Adrenal gland (tissue), 12 donors: Measurements from ENCODE around the gene LBP. TPM values are rescaled to one million over a fixed set of nuclear protein-coding genes. Genes with fewer than 3 reads are reported as not detected.

Source experiments
- DNase-seq, 7 donors: peaks; one replicate each; pipeline ENCODE4 v3.0.0-alpha.2; 2019 to 2020
- H3K27ac ChIP-seq, 5 donors: fragments of 200-600 bp; sonication (generic) in 4 of 5; 1 replicate in 3 of 5; 2 replicates in 2 of 5; pipeline versions ENCODE4 v1.5.1 to v1.8.0; 2016 to 2020; ENCODE audit warnings: mild to moderate bottlenecking in 1 of 5
- H3K27me3 ChIP-seq: fragments of 200-600 bp; 2 replicates; pipeline ENCODE4 v1.8.0; 2021
- H3K36me3 ChIP-seq, 2 donors: fragments of 200-600 bp; replicated peaks in 1 of 2; 1 replicate in 1 of 2; 2 replicates in 1 of 2; pipeline versions ENCODE4 v1.5.1 to v1.8.0; 2018 to 2022
- H3K4me1 ChIP-seq, 2 donors: fragments of 200-600 bp; replicated peaks in 1 of 2; 1 replicate in 1 of 2; 2 replicates in 1 of 2; pipeline versions ENCODE4 v1.5.1 to v1.8.0; 2018 to 2021
- H3K4me3 ChIP-seq, 4 donors: fragments of 200-600 bp; sonication (generic) in 3 of 4; one replicate each; pipeline ENCODE4 v1.5.1; 2016 to 2018
- H3K9me3 ChIP-seq, 3 donors: fragments of 200-600 bp; sonication (generic) in 1 of 3; replicated peaks in 1 of 3; 1 replicate in 2 of 3; 2 replicates in 1 of 3; pipeline versions ENCODE4 v1.5.1 to v1.8.0; 2016 to 2021
- POLR2A ChIP-seq, 2 donors: fragments of 450-650 bp; IDR thresholded peaks; one replicate each; pipeline ENCODE4 v1.6.1; 2017; ENCODE audit warnings: antibody characterized with exemption in 2 of 2, mild to moderate bottlenecking in 2 of 2, moderate library complexity in 1 of 2
- WGBS, 4 donors: extraction: QIAGEN DNeasy Blood & Tissue Kit in 2 of 4; methylation state at CpG; one replicate each; pipeline versions ENCODE4 v1.1.5 to v1.1.7; 2013 to 2017; 5-methylcytosine and 5-hydroxymethylcytosine counted together
- intact Hi-C, 2 donors: fragments of 100-400 bp; cut with DNase I; formaldehyde crosslinking; loops; one replicate each; pipeline versions ENCODE4 v1.14.1 to v1.15.0; 2022 to 2023
- polyA plus RNA-seq, 3 donors: library from polyadenylated mRNA; stranded (reverse); fragments of 200-250 nt in 2 of 3; fragments of 350-450 nt in 1 of 3; fragmentation: Illumina TruSeq in 1 of 3; extraction: RNeasy Lipid Tissue Mini Kit (QIAGEN cat#74804) in 1 of 3; gene quantifications; one replicate each; pipeline ENCODE4 v1.2.3, GENCODE V29; 2013 to 2014
- total RNA-seq, 9 donors: library from RNA; depleted of rRNA in 4 of 9; stranded (reverse); fragments of >200 nt in 4 of 9; fragments of 120-200 nt in 1 of 9; fragmentation: NEBNext Ultra II Directional in 1 of 9; extraction: Animal tissue kit (Norgen Biotek cat#: 25700) in 1 of 9; gene quantifications; one replicate each; pipeline versions ENCODE4 v1.1.0 to v1.2.4, GENCODE V29; 2013 to 2023
- TF ChIP-seq, protein P1 (sequence below), 6 experiments: fragments of 450-650 bp in 4 of 6; fragments of 200-600 bp in 2 of 6; sonication (generic) in 1 of 6; IDR thresholded peaks; 1 replicate in 5 of 6; 2 replicates in 1 of 6; pipeline versions ENCODE4 v1.5.1 to v1.8.0; 2016 to 2021; ENCODE audit warnings: antibody characterized with exemption in 6 of 6, mild to moderate bottlenecking in 2 of 6, moderate library complexity in 1 of 6
- donor health status: healthy with polysubstance abuse.
- donor health status: Bipolar disorder and iron deficiency.
- donor health status: DM: yes; HTN: yes; CAD: no.
- donor health status: DM: no; HTN: no; CAD: no.
- donor health status: DM: no; HTN: no; CAD: no.
- donor health status: DM: yes; HTN: yes; CAD: no.

Gene LBP
- total and polyA plus RNA-seq, 12 donors = 0.15 to 2.0 (median 0.41) TPM; not detected in 2

DNA sequence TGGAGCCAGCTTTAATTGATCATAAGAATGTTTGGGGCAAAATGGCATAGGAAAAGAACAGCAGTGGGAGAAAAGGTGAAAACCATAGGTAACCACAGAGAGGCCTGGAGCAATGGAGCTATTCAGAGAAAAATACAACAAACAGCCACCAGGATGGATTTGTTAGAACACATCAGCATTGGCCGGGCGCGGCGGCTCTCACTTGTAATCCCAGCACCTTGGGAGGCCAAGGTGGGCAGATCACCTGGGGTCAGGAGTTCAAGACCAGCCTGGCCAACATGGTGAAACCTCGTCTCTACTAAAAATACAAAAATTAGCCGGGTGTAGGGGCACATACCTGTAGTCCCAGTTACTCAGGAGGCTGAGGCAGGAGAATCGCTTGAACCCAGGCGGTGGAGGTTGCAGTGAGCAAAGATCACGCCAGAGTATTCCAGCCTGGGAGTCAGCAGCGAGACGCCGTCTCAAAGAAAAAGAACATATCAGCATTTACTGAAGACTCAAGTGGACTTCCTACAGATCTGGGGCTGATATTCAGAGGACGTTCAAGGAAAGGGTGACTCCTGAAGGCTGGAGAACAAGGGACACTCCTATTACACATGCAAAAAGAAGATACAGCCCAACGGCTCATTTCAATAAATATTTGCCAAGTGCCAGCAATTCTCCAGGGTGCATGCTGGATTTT lies 68.6 kb downstream of the LBP start:
- 92 to 97% (median 95%) methylated on average over 14 of the region's 14 CpGs for WGBS, 4 donors
- H3K4me3 ChIP-seq = no peak overlapping the region
- H3K36me3 ChIP-seq = peaks cover 0 to 18% of the 10 kb centered on the region in 2 donors
- no peaks in the 10 kb centered on the region for H3K4me1 ChIP-seq
- H3K27me3 ChIP-seq = no peaks in the 10 kb centered on the region
- no peak overlapping the region for H3K27ac ChIP-seq
- peak in 1 of 7 donors; percentile 21 for DNase-seq
- intact Hi-C loops = no loop called here
- TF ChIP-seq POLR2A (IDR thresholded peaks at IDR 0.05) = no peak
- TF ChIP-seq, protein P1, sequence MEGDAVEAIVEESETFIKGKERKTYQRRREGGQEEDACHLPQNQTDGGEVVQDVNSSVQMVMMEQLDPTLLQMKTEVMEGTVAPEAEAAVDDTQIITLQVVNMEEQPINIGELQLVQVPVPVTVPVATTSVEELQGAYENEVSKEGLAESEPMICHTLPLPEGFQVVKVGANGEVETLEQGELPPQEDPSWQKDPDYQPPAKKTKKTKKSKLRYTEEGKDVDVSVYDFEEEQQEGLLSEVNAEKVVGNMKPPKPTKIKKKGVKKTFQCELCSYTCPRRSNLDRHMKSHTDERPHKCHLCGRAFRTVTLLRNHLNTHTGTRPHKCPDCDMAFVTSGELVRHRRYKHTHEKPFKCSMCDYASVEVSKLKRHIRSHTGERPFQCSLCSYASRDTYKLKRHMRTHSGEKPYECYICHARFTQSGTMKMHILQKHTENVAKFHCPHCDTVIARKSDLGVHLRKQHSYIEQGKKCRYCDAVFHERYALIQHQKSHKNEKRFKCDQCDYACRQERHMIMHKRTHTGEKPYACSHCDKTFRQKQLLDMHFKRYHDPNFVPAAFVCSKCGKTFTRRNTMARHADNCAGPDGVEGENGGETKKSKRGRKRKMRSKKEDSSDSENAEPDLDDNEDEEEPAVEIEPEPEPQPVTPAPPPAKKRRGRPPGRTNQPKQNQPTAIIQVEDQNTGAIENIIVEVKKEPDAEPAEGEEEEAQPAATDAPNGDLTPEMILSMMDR (IDR thresholded peaks at IDR 0.05) = no peak
- no peaks in the 10 kb centered on the region for H3K9me3 ChIP-seq

DNA sequence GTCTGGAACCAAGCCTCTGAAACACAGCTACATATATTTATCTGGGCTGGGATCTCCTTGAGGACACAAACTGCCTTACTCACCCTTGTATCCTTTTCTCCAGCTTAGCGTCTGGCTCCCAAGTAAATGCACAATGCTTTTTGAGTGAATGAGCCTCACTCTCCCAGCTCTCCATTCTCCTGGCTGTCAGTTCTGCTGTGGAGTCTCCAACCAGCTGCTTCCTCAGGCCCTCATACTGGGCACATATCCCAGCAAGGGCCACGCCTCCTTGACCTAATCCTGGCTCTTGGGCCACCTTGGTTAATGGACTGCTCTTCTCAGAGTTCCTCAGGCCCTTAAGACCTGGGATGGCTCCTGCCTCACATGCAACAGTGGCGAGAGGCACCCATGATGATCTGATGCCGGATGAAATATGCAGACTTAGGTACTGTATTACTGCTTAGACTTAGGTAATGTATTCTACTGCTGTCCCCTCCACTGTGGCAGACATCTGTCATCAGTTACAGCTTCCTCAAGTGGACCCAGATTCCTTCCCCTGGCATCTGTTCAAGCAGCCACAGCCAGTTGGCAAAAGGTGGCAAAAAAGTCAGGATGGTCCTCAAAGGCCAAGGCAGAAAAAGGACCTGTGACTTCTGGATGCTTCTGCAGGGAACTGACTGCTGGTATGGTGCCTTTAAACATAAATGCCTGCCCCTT lies 72.4 kb downstream of the LBP start:
- H3K36me3 ChIP-seq = peaks cover 0 to 56% of the 10 kb centered on the region in 2 donors
- H3K27ac ChIP-seq = no peak overlapping the region
- H3K4me1 ChIP-seq = no peaks in the 10 kb centered on the region
- TF ChIP-seq POLR2A (IDR thresholded peaks at IDR 0.05) = no peak
- TF ChIP-seq, protein P1 (IDR thresholded peaks at IDR 0.05) = no peak
- peak in 6 of 7 donors; percentile 38 to 73 (median 60) for DNase-seq
- H3K4me3 ChIP-seq = no peak overlapping the region
- intact Hi-C loops = no loop called here
- H3K27me3 ChIP-seq = no peaks in the 10 kb centered on the region
- WGBS, 4 donors = 43 to 74% (median 61%) methylated on average over 2 to 4 of the region's 4 CpGs
- H3K9me3 ChIP-seq = no peaks in the 10 kb centered on the region

DNA sequence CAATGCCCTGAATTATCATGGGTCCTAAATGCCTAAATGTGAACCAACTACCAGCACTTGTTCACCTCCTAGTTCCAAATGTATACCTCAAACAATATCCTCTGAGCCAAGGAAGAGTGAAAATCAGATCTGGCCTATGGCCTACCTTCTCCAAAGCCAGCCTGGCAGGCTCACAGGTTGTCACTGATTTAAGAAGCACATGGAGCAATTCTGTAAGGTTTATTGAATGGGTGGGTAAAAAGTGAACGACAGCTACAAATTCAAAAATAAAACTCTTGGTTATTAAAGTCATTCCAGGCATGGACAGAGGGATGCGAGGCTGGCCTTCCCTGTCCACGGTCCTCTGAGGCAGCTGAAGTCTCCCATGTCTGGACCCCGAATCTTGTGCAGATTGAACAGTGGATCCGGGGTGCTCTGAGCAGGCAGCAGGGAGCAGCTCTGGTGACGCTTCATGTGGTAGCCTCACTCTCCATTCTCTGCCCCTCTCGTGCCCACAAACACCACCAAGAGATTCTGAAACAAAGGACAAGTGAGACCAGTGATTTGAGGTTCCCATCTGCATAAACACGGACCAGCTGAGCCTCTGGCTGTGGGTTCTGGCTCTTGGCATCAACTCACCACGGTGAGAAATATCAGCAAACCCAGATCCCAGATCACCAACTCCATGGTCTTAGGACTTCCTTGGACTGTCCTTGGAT lies 74.3 kb downstream of the LBP start:
- peaks cover 0 to 74% of the 10 kb centered on the region in 2 donors for H3K36me3 ChIP-seq
- 88 to 93% (median 91%) methylated on average over 5 to 9 of the region's 9 CpGs for WGBS, 4 donors
- H3K27me3 ChIP-seq = no peaks in the 10 kb centered on the region
- no peak overlapping the region for H3K4me3 ChIP-seq
- no peaks in the 10 kb centered on the region for H3K9me3 ChIP-seq
- intact Hi-C loops = no loop called here
- no peak for DNase-seq
- no peak for TF ChIP-seq POLR2A (IDR thresholded peaks at IDR 0.05)
- TF ChIP-seq, protein P1 (IDR thresholded peaks at IDR 0.05) = no peak
- H3K4me1 ChIP-seq = no peaks in the 10 kb centered on the region
- H3K27ac ChIP-seq = no peak overlapping the region

DNA sequence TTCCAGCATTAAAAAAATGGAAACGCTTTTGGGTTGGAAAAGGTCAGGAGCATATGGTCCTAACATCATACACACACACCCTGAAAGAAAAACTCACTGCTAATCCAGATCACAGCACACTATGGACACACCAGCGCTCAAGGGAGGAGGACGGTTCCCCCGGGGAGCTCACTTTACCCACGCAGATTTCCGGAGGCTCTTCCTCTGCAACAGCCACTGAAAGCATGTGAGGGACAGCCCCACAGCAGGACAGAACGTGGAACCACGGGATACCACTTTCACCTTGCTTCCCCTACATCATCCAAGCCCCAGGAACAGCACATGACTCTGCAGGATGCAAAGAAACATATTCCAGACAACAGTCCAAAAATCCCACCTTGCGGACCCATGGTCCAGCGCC lies 75.6 kb downstream of the LBP start:
- Histone ChIP-seq H3K4me3 (no peak overlapping the region), H3K9me3 (no peaks in the 10 kb centered on the region), H3K4me1 (peaks cover 0 to 8% of the 10 kb centered on the region in 2 donors), H3K36me3 (peaks cover 0 to 88% of the 10 kb centered on the region in 2 donors), H3K27me3 (no peaks in the 10 kb centered on the region), H3K27ac (no peak overlapping the region)
- DNase-seq = no peak
- no peak for TF ChIP-seq POLR2A (IDR thresholded peaks at IDR 0.05)
- TF ChIP-seq, protein P1 (IDR thresholded peaks at IDR 0.05) = no peak
- WGBS, 4 donors = 75 to 82% (median 81%) methylated on average over 10 of the region's 10 CpGs
- intact Hi-C loops = no loop called here
